ENCODE data around the gene MIER1. TPM values are rescaled to one million over a fixed set of nuclear protein-coding genes. Genes with fewer than 3 reads are reported as not detected.

Gene MIER1
- total RNA-seq, 1 donor from 2014 or later: 40.1 TPM

GRCh38 chr1:67005068-67005467 is 80.3 kb downstream of the MIER1 start:
- Mint-ChIP-seq H3K36me3 (ENCODE audit: low read depth) (peaks cover 21% of the 10 kb centered on the region), H3K9me3 (ENCODE audit: low read depth) (no peaks in the 10 kb centered on the region), H3K4me1 (ENCODE audit: low read depth) (peaks cover 7% of the 10 kb centered on the region), H3K27me3 (ENCODE audit: low read depth) (no peaks in the 10 kb centered on the region), H3K27ac (ENCODE audit: unreplicated experiment) (no peak overlapping the region), H3K4me3 (ENCODE audit: unreplicated experiment) (no peak overlapping the region)
- DNase-seq (ENCODE audit: low spot score): no peak
- TF ChIP-seq CTCF (IDR thresholded peaks at IDR 0.05): no peak

DNA sequence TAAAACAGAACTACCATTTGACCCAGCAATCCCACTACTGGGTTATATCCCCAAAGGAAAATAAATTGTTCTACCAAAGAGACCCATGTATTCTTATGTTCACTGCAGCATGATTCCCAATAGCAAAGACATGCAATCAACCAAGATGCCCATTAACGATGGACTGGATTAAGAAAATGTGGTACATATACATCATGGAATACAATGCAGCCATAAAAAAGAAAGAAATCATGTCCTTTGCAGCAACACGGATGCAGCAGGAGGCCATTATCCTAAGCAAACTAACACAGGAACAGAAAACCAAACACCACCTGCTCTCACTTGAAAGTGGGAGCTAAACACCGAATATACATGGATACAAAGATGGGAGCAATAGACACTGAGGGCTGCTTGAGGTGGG is 85.0 kb downstream of the MIER1 start:
- no peak overlapping the region for H3K4me3 Mint-ChIP-seq (ENCODE audit: unreplicated experiment)
- H3K36me3 Mint-ChIP-seq (ENCODE audit: low read depth): peaks cover 22% of the 10 kb centered on the region
- no peak overlapping the region for H3K27ac Mint-ChIP-seq (ENCODE audit: unreplicated experiment)
- DNase-seq (ENCODE audit: low spot score): no peak
- no peaks in the 10 kb centered on the region for H3K4me1 Mint-ChIP-seq (ENCODE audit: low read depth)
- H3K9me3 Mint-ChIP-seq (ENCODE audit: low read depth): no peaks in the 10 kb centered on the region
- no peaks in the 10 kb centered on the region for H3K27me3 Mint-ChIP-seq (ENCODE audit: low read depth)
- no peak for TF ChIP-seq CTCF (IDR thresholded peaks at IDR 0.05)

GRCh38 chr1:67013573-67013972 is 88.8 kb downstream of the MIER1 start:
- peaks cover 21% of the 10 kb centered on the region for H3K36me3 Mint-ChIP-seq (ENCODE audit: low read depth)
- DNase-seq (ENCODE audit: low spot score): no peak
- H3K27me3 Mint-ChIP-seq (ENCODE audit: low read depth): no peaks in the 10 kb centered on the region
- H3K27ac Mint-ChIP-seq (ENCODE audit: unreplicated experiment): peak overlapping the region; percentile 19
- H3K9me3 Mint-ChIP-seq (ENCODE audit: low read depth): no peaks in the 10 kb centered on the region
- no peak for TF ChIP-seq CTCF (IDR thresholded peaks at IDR 0.05)
- H3K4me3 Mint-ChIP-seq (ENCODE audit: unreplicated experiment): no peak overlapping the region
- H3K4me1 Mint-ChIP-seq (ENCODE audit: low read depth): peaks cover 1% of the 10 kb centered on the region

DNA sequence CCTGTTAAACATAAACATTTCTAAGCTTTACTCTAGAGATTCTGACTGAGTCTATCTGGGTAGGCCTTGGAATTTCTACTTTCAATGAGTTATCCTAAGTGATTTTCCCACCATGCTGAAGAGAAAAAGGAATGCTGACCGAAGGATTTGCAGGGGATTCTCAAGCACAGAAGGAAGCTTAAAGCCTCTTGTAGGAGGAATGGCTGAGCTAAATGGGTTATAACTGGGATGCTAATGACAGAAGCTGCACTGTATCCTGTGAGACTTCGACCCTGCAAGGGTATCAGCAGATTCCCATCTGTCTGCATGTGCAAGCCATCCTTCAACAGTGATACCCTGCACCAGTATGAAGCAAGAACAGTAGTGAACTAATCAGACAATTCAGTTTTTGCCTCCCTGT is 93.8 kb downstream of the MIER1 start:
- no peak for TF ChIP-seq CTCF (IDR thresholded peaks at IDR 0.05)
- H3K27me3 Mint-ChIP-seq (ENCODE audit: low read depth): no peaks in the 10 kb centered on the region
- DNase-seq (ENCODE audit: low spot score): no peak
- H3K4me3 Mint-ChIP-seq (ENCODE audit: unreplicated experiment): no peak overlapping the region
- peaks cover 4% of the 10 kb centered on the region for H3K36me3 Mint-ChIP-seq (ENCODE audit: low read depth)
- H3K4me1 Mint-ChIP-seq (ENCODE audit: low read depth): peaks cover 47% of the 10 kb centered on the region
- H3K27ac Mint-ChIP-seq (ENCODE audit: unreplicated experiment): peak overlapping the region; percentile 82
- no peaks in the 10 kb centered on the region for H3K9me3 Mint-ChIP-seq (ENCODE audit: low read depth)

DNA sequence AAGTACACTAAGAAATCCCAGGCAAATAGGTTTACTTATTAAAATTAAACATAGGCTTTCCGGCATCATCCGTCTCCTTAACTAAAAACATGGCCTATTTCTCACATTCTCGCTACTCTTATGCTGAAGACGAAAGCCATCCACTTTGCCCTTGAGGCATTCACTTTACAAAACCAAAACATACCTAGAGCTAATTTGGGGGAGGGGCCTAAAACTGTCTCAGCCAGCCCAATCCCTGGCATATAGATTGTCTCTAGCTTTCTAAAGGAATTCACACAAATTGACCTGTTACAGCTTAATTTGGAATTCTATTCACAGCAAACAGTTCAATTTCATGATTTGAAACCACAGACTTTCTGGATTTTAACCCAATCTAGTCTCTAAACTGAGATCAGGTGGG is 94.3 kb downstream of the MIER1 start:
- no peaks in the 10 kb centered on the region for H3K9me3 Mint-ChIP-seq (ENCODE audit: low read depth)
- DNase-seq (ENCODE audit: low spot score): no peak
- peaks cover 47% of the 10 kb centered on the region for H3K4me1 Mint-ChIP-seq (ENCODE audit: low read depth)
- no peaks in the 10 kb centered on the region for H3K27me3 Mint-ChIP-seq (ENCODE audit: low read depth)
- H3K36me3 Mint-ChIP-seq (ENCODE audit: low read depth): peaks cover 4% of the 10 kb centered on the region
- H3K27ac Mint-ChIP-seq (ENCODE audit: unreplicated experiment): peak overlapping the region; percentile 82
- TF ChIP-seq CTCF (IDR thresholded peaks at IDR 0.05): no peak
- H3K4me3 Mint-ChIP-seq (ENCODE audit: unreplicated experiment): no peak overlapping the region
